ENCODE measurements around the gene PDK2. TPM values are rescaled to one million over a fixed set of nuclear protein-coding genes. Genes with fewer than 3 reads are reported as not detected.

Gene PDK2
- total and polyA plus RNA-seq, 2 of the 4 experiments (the other 2 are of a cell fraction) = 26.7 to 104 TPM

- Histone ChIP-seq H2BK5ac (ENCODE audit: low read depth, low read length, poor library complexity, severe bottlenecking) (peak overlapping the region; percentile 1), H3K27me3 (ENCODE audit: control insufficient read depth, insufficient read depth, low read length) (no peaks in the 10 kb centered on the region), H2AK5ac (ENCODE audit: low read depth, low read length) (no peak overlapping the region), H4K91ac (ENCODE audit: insufficient read depth, low read depth, low read length) (no peak overlapping the region), H3K79me1 (ENCODE audit: low read depth in 1 of 2, low read length in 2 of 2) (peaks cover 0 to 5% of the 10 kb centered on the region in 2 experiments; a peak in 1 of 4 replicates), H3K56ac (ENCODE audit: extremely low read depth, insufficient read depth, low read length) (no peak overlapping the region), H4K5ac (ENCODE audit: low read depth, low read length) (no peak overlapping the region), H2BK120ac (ENCODE audit: low read depth, low read length) (no peak overlapping the region), H4K20me1 (ENCODE audit: insufficient read depth, low read length) (peaks cover 7% of the 10 kb centered on the region), H4K8ac (ENCODE audit: low read depth in 2 of 2, low read length in 2 of 2) (no peak overlapping the region), H2AFZ (replicated peaks; ENCODE audit: low read length, poor library complexity) (peak overlapping the region; percentile 40), H3K9me3 (ENCODE audit: control insufficient read depth, insufficient read depth, low read length) (no peaks in the 10 kb centered on the region), H3K9me1 (ENCODE audit: insufficient read depth, low read length) (peaks cover 9% of the 10 kb centered on the region; the same call in 1 of the 2 replicates), H3K36me3 (ENCODE audit: control insufficient read depth, insufficient read depth, low read length) (peaks cover 21% of the 10 kb centered on the region), H2BK15ac (ENCODE audit: low read depth, low read length) (no peak overlapping the region), H2BK20ac (ENCODE audit: low read depth, low read length) (no peak overlapping the region), H3K14ac (replicated peaks; ENCODE audit: low read depth, low read length) (no peak overlapping the region), H3K4me1 (ENCODE audit: control insufficient read depth, insufficient read depth, low read length) (peaks cover 18% of the 10 kb centered on the region), H3K23ac (ENCODE audit: low read depth, low read length) (no peak overlapping the region), H3K4me3 (ENCODE audit: insufficient read depth, low read depth, low read length) (no peak overlapping the region), H3K27ac (ENCODE audit: insufficient read depth, low read length) (no peak overlapping the region), H3K9ac (ENCODE audit: low read depth, low read length) (no peak overlapping the region), H3K18ac (ENCODE audit: low read depth, low read length) (no peak overlapping the region), H3K4ac (ENCODE audit: low read depth, low read length) (no peak overlapping the region), H2AK9ac (replicated peaks; ENCODE audit: low read depth, low read length, poor library complexity) (peak overlapping the region; percentile 48), H3K4me2 (ENCODE audit: low read depth, low read length) (no peak overlapping the region)
- WGBS, 2 experiments (ENCODE audit: extremely low coverage in 2 of 2, insufficient read length in 1 of 2) = 0% methylated on average over 4 of the region's 17 CpGs; no CpG with 5 or more reads in 1 of the 2 experiments
- ATAC-seq (ENCODE audit: low read depth) (peak; percentile 73), DNase-seq (peak; percentile 26)
- ChIA-PET CTCF (no interaction called here), POLR2A (ENCODE audit: unreplicated experiment) (no interaction called here)
- intact Hi-C loops (cut with micrococcal nuclease) = no loop called here
- no peak; the same call in 1 of the 2 replicates for TF ChIP-seq MAZ (IDR thresholded peaks at IDR 0.05; ENCODE audit: borderline replicate concordance, low read depth, low read length)
- no peak for TF ChIP-seq RAD21 (IDR thresholded peaks at IDR 0.05; ENCODE audit: low read length)
- no peak for TF ChIP-seq FOS (IDR thresholded peaks at IDR 0.05; ENCODE audit: low read depth, low read length)
- no peak for TF ChIP-seq SMC3 (IDR thresholded peaks at IDR 0.05; ENCODE audit: low read depth, low read length)
- TF ChIP-seq RCOR1 (IDR thresholded peaks at IDR 0.05; ENCODE audit: insufficient replicate concordance, low read length) = no peak
- TF ChIP-seq RFX5 (IDR thresholded peaks at IDR 0.05; ENCODE audit: low read depth, low read length) = no peak
- no peak for TF ChIP-seq MAFK (IDR thresholded peaks at IDR 0.05; ENCODE audit: low read depth, low read length)
- peak; percentile 43; the same call in 1 of the 2 replicates for TF ChIP-seq BHLHE40 (IDR thresholded peaks at IDR 0.05; ENCODE audit: low read depth, low read length)
- no peak for TF ChIP-seq ELK1 (IDR thresholded peaks at IDR 0.05; ENCODE audit: borderline replicate concordance, low read depth, low read length)
- no peak for TF ChIP-seq USF2 (IDR thresholded peaks at IDR 0.05; ENCODE audit: low read depth, low read length)
- peak; percentile 77 for TF ChIP-seq MXI1 (IDR thresholded peaks at IDR 0.05; ENCODE audit: borderline replicate concordance, low read depth, low read length)
- dilution Hi-C loops (cut with HindIII; ENCODE audit: low sequenced_read_pairs, unreplicated experiment) = no loop called here
- no TSS peak for BruUV-seq (replicated peaks)
- in situ Hi-C loops (cut with MboI; ENCODE audit: low sequenced_read_pairs) = no loop called here
Observed at GRCh38 chr17:50101346-50102163, 6.4 kb downstream of the PDK2 start.
